Erythroblast (primary cell): Measurements from ENCODE around the gene UPK3BL2.
"Not testable (repeated sequence)": the region's sequence is repeated elsewhere in the genome, so short reads cannot be mapped to it uniquely, and the experiment has no call there.

Experiments
- GATA1 ChIP-seq: IDR thresholded peaks from 2 replicates; pipeline ENCODE4 v1.6.1; 2011; ENCODE audit warnings: low read depth, mild to moderate bottlenecking, control low read depth, low read length, moderate library complexity
- POLR2A ChIP-seq: IDR thresholded peaks from 2 replicates; pipeline ENCODE4 v1.6.1; 2011; ENCODE audit warnings: mild to moderate bottlenecking, low read length

DNA sequence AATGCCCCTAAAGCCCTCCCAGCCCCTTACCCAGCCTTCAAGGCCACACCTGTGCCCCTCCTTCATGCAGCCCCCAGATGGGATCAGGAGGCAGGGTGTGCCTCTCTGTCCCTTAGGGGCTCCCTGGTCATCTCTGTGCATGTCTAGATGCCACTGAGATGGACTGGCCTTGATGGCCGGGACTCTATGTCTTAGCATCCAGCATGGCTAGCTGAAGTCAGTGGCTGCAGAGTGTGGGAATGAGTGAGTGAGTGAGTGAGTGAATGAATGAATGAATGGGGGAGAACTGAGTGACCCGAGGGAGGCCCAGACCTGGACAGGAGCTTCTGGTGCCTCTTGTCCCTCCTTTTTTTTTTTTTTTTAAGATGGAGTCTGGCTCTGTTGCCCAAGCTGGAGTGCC, 11.4 kb downstream of the UPK3BL2 start:
- TF ChIP-seq POLR2A, GATA1: not testable (repeated sequence)
